ENCODE data around the gene PM20D2.

DNA sequence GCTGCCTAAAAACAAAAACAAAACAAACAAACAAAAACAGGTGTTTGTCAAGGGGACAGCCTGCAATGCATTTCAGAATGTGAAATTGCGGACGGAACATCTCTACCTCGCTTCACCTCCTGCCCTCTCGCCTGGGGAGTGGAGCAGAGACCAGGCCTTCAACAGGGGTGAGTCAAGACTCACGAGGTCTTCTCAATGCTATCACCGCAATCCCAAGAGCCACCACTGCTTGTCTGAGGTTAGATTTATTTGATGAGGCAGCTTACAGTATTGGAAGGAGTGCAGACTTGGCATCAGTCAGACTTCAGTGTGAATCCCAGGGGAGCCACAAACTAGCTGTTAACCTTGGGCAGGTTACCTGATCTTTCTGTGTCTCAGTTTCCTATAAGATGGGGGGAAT lies 63.6 kb downstream of the PM20D2 start:
- TF ChIP-seq, protein P1, sequence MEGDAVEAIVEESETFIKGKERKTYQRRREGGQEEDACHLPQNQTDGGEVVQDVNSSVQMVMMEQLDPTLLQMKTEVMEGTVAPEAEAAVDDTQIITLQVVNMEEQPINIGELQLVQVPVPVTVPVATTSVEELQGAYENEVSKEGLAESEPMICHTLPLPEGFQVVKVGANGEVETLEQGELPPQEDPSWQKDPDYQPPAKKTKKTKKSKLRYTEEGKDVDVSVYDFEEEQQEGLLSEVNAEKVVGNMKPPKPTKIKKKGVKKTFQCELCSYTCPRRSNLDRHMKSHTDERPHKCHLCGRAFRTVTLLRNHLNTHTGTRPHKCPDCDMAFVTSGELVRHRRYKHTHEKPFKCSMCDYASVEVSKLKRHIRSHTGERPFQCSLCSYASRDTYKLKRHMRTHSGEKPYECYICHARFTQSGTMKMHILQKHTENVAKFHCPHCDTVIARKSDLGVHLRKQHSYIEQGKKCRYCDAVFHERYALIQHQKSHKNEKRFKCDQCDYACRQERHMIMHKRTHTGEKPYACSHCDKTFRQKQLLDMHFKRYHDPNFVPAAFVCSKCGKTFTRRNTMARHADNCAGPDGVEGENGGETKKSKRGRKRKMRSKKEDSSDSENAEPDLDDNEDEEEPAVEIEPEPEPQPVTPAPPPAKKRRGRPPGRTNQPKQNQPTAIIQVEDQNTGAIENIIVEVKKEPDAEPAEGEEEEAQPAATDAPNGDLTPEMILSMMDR (IDR thresholded peaks at IDR 0.05; ENCODE audit: insufficient read depth, low read length, poor library complexity, severe bottlenecking): no peak
- no peak for TF ChIP-seq EZH2phosphoT487 (conservative IDR thresholded peaks at IDR 0.05; ENCODE audit: low read length)
